Cardiac muscle cell (in vitro differentiated cells and primary cell): ENCODE measurements around the gene EFNA5. TPM values are rescaled to one million over a fixed set of nuclear protein-coding genes. Genes with fewer than 3 reads are reported as not detected.

Experiments
- DNase-seq, 2 donors: peaks; one replicate each; pipeline versions ENCODE4 v3.0.0 to v3.0.0-alpha.2; 2010 to 2017; ENCODE audit warnings: low read depth in 1 of 2, low spot score in 1 of 2
- H3K27ac ChIP-seq: fragments of 200-600 bp; sonication (generic); 2 replicates; pipeline ENCODE4 v1.5.1; 2016
- H3K27me3 ChIP-seq: fragments of 200-600 bp; sonication (generic); 2 replicates; pipeline ENCODE4 v1.6.0; 2016; ENCODE audit warnings: control low read depth
- H3K36me3 ChIP-seq: fragments of 200-600 bp; sonication (generic); 2 replicates; pipeline ENCODE4 v1.5.1; 2016; ENCODE audit warnings: control low read depth
- H3K4me1 ChIP-seq: fragments of 200-600 bp; sonication (generic); 2 replicates; pipeline ENCODE4 v1.8.1; 2017; ENCODE audit warnings: low read depth, mild to moderate bottlenecking, mixed run types
- H3K4me3 ChIP-seq: fragments of 200-600 bp; sonication (generic); 2 replicates; pipeline ENCODE4 v1.5.1; 2016; ENCODE audit warnings: mild to moderate bottlenecking
- H3K9me3 ChIP-seq: fragments of 200-600 bp; sonication (generic); 2 replicates; pipeline ENCODE4 v1.5.1; 2017; ENCODE audit warnings: low read depth, mild to moderate bottlenecking, control low read depth
- CTCF ChIP-seq: IDR thresholded peaks from 2 replicates; pipeline ENCODE4 v1.5.1; 2012; ENCODE audit warnings: low read depth, mild to moderate bottlenecking, low read length
- polyA plus RNA-seq: library from polyadenylated mRNA; unstranded; fragments of >200 nt; fragmentation: Nextera tagmentation; extraction: Ambion mirVana; gene quantifications from 2 replicates; pipeline ENCODE4 v1.2.1, GENCODE V29; 2016
- total RNA-seq: library from RNA; depleted of rRNA; stranded (reverse); fragments of >200 nt; gene quantifications from 2 replicates; pipeline ENCODE4 v1.2.3, GENCODE V29; 2016

The EFNA5 gene
- total and polyA plus RNA-seq, 2 experiments from 2014 or later, result 4.5 to 12.0 TPM

GRCh38 chr5:107639990-107640389 lies 30.7 kb downstream of the EFNA5 start:
- no peak overlapping the region for H3K27ac ChIP-seq
- no peak overlapping the region for H3K4me3 ChIP-seq
- no peaks in the 10 kb centered on the region for H3K4me1 ChIP-seq
- TF ChIP-seq CTCF, result no peak
- no peaks in the 10 kb centered on the region for H3K27me3 ChIP-seq
- no peak for DNase-seq
- H3K9me3 ChIP-seq, result no peaks in the 10 kb centered on the region
- H3K36me3 ChIP-seq, result no peaks in the 10 kb centered on the region

GRCh38 chr5:107636555-107636954 lies 34.2 kb downstream of the EFNA5 start:
- H3K9me3 ChIP-seq, result no peaks in the 10 kb centered on the region
- H3K4me3 ChIP-seq, result no peak overlapping the region
- DNase-seq, result no peak
- no peak overlapping the region for H3K27ac ChIP-seq
- H3K27me3 ChIP-seq, result no peaks in the 10 kb centered on the region
- H3K4me1 ChIP-seq, result no peaks in the 10 kb centered on the region
- TF ChIP-seq CTCF, result no peak
- no peaks in the 10 kb centered on the region for H3K36me3 ChIP-seq

GRCh38 chr5:107636068-107636467 lies 34.7 kb downstream of the EFNA5 start:
- Histone ChIP-seq H3K36me3 (no peaks in the 10 kb centered on the region), H3K9me3 (no peaks in the 10 kb centered on the region), H3K27ac (no peak overlapping the region), H3K27me3 (no peaks in the 10 kb centered on the region), H3K4me3 (no peak overlapping the region), H3K4me1 (no peaks in the 10 kb centered on the region)
- no peak for DNase-seq
- no peak for TF ChIP-seq CTCF

GRCh38 chr5:107634981-107635848 lies 35.5 kb downstream of the EFNA5 start:
- H3K27ac ChIP-seq, result no peak overlapping the region
- DNase-seq, result no peak
- no peaks in the 10 kb centered on the region for H3K27me3 ChIP-seq
- no peak for TF ChIP-seq CTCF
- H3K4me1 ChIP-seq, result no peaks in the 10 kb centered on the region
- H3K4me3 ChIP-seq, result no peak overlapping the region
- no peaks in the 10 kb centered on the region for H3K36me3 ChIP-seq
- no peaks in the 10 kb centered on the region for H3K9me3 ChIP-seq

- H3K27ac ChIP-seq, result no peak overlapping the region
- no peaks in the 10 kb centered on the region for H3K36me3 ChIP-seq
- no peaks in the 10 kb centered on the region for H3K4me1 ChIP-seq
- no peak for TF ChIP-seq CTCF
- H3K4me3 ChIP-seq, result no peak overlapping the region
- H3K9me3 ChIP-seq, result no peaks in the 10 kb centered on the region
- no peak for DNase-seq
- no peaks in the 10 kb centered on the region for H3K27me3 ChIP-seq
Observed at GRCh38 chr5:107633171-107633901, 37.4 kb downstream of the EFNA5 start.
